Measurements from ENCODE around the gene PDCL3.

The PDCL3 gene

DNA sequence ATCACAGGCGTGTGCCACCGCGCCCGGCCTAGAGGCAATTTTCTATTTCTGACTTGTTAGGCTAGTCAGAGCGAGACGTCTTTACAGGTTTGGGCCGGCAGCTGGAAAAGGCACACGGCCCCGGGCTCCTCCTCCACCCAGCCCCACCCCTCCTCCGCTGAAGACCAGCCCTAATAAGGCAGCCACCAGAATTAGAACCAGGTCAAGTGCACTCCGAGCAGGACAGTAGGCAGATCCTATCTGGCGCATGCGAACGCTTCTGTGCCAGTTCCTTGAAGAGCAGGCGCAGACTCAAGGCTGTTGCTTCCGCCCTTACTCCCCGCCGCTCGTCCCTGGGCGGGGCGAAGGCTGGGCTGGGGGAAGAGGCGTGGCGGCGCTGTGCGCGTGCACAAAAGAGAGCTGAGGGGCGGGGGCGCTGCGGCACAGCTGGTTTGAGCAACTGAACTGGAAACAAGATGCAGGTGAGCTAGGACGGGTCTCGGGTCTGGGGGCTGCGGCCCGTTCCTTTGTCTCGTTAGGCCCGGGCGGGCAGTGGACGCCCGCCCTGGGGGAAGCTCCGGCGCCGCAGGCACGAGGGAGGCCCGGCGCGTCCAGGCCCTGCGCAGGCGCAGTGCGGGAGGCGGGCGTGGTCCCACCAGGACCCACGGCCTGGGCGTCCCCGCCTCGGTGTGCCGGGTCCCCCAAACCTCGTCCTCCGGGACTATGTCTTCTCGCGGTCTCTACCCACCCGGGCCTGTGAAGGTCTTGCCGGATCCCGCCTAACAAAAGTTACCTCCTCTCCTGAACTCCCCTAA is at the start of gene PDCL3:
TSS of gene PDCL3 (plus strand) at position 381 of the 794 bp plus-strand sequence. CDS start at position 456, 75 bp downstream.
- TF ChIP-seq, protein P1, sequence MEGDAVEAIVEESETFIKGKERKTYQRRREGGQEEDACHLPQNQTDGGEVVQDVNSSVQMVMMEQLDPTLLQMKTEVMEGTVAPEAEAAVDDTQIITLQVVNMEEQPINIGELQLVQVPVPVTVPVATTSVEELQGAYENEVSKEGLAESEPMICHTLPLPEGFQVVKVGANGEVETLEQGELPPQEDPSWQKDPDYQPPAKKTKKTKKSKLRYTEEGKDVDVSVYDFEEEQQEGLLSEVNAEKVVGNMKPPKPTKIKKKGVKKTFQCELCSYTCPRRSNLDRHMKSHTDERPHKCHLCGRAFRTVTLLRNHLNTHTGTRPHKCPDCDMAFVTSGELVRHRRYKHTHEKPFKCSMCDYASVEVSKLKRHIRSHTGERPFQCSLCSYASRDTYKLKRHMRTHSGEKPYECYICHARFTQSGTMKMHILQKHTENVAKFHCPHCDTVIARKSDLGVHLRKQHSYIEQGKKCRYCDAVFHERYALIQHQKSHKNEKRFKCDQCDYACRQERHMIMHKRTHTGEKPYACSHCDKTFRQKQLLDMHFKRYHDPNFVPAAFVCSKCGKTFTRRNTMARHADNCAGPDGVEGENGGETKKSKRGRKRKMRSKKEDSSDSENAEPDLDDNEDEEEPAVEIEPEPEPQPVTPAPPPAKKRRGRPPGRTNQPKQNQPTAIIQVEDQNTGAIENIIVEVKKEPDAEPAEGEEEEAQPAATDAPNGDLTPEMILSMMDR (IDR thresholded peaks at IDR 0.05; ENCODE audit: low read depth, low read length, missing control alignments): no peak
- peak within 1 kb of the TSS; percentile 99 for H3K4me3 ChIP-seq (ENCODE audit: low read depth, low read length)

DNA sequence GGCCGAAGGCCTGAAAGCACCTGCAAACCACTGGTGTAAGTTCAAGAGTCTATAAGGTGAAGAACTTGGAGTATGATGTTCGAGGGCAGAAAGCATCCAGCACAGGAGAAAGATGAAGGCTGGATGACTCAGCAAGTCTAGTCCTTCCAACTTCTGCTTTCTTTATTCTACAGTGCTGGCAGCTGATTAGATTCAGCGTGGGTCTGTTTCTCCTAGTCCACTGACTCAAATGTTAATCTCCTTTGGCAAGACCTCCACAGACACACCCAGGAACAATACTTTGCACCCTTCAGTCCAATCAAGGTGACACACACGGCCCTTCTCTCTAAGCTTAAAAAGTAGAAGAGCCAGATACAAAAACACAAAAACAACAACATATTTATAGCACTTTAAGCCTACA is 49.1 kb upstream of the PDCL3 start:
- H3K4me3 ChIP-seq (ENCODE audit: low read depth, low read length): no peak overlapping the region
- TF ChIP-seq, protein P1 (IDR thresholded peaks at IDR 0.05; ENCODE audit: low read depth, low read length, missing control alignments): no peak
- DNase-seq (ENCODE audit: low read depth): no peak

More for the DNA sequence above, at the start of gene PDCL3:
- peak; percentile 99 for DNase-seq (ENCODE audit: low read depth)

DNA sequence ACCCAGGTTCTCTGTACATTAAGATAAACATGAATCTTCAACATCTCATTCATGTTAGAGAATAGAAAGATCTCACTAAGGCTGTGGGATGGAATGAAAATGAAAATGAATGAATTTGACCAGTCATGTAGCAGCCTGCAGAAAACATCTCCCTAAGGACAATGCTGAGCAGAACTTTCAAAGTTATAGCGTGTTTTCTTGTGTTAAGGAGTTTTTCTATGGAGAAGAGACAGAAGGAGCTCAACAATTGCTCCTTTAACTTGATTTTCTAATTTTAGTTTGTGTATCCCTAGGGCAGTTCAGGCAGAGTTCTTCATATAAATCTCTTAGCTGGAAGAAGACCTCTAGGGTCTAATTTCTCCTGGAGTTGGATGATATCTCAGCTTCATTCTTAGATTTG is 45.2 kb upstream of the PDCL3 start:
- DNase-seq (ENCODE audit: low read depth): no peak
- TF ChIP-seq, protein P1 (IDR thresholded peaks at IDR 0.05; ENCODE audit: low read depth, low read length, missing control alignments): no peak
- no peak overlapping the region for H3K4me3 ChIP-seq (ENCODE audit: low read depth, low read length)

DNA sequence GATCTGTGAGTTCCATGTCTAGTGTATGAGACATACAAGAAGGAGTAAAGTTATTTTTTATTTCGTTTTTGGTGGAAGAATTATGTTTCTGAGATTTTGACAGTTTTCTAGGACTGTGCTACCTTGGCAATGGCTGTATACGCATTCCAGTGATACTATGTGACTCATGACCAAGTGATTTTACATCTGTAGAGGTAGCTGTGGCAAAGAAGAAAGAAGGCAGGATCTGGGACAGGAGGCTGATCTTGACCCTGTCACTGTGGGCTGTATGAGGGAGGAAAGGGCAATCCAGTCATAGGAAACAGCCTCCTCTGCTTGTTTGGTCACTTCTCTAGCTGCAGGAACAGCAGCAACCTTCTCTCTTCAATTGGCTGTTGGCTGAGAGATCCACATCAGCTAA is 44.0 kb upstream of the PDCL3 start:
- H3K4me3 ChIP-seq (ENCODE audit: low read depth, low read length): no peak overlapping the region
- DNase-seq (ENCODE audit: low read depth): no peak
- TF ChIP-seq, protein P1 (IDR thresholded peaks at IDR 0.05; ENCODE audit: low read depth, low read length, missing control alignments): no peak

DNA sequence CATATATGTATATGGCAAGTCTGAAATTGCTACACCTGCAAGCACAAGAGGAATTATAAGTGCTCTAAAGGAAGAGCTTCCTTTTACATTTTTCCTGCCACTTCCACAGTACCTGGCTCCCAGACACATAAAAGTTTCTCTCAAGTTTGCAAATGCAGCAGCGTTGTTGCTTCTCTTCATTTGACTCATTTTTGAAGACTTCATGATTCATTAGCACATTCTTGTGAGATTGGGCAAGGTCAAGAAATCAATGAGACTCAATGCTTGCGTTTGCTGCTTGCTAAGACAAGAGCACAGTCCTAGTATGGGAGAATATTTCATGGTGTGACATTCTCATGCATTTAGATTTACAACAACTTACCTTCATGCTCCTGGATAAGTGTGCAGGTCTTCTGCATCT is 42.6 kb upstream of the PDCL3 start:
- H3K4me3 ChIP-seq (ENCODE audit: low read depth, low read length): no peak overlapping the region
- TF ChIP-seq, protein P1 (IDR thresholded peaks at IDR 0.05; ENCODE audit: low read depth, low read length, missing control alignments): no peak
- no peak for DNase-seq (ENCODE audit: low read depth)

DNA sequence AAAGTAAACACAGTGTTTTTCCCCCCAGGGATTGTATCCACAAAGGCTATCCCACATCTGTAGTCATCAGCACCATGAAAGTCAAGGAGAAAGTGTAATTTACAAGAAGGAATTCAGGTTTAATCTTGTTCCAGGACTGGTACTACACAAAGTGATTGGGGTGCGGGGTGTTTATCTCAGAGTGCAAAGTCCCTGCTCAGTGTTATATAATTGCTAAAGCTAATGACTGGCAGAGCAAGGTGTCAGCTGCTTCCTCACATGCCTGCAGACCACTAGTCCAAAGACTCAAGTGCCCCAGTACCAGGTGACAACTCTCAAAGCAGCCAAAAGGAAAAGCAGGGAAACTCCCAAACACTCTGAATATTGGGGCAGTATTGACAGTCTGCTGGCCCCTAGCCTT is 40.4 kb upstream of the PDCL3 start:
- no peak for DNase-seq (ENCODE audit: low read depth)
- TF ChIP-seq, protein P1 (IDR thresholded peaks at IDR 0.05; ENCODE audit: low read depth, low read length, missing control alignments): no peak
- H3K4me3 ChIP-seq (ENCODE audit: low read depth, low read length): no peak overlapping the region

DNA sequence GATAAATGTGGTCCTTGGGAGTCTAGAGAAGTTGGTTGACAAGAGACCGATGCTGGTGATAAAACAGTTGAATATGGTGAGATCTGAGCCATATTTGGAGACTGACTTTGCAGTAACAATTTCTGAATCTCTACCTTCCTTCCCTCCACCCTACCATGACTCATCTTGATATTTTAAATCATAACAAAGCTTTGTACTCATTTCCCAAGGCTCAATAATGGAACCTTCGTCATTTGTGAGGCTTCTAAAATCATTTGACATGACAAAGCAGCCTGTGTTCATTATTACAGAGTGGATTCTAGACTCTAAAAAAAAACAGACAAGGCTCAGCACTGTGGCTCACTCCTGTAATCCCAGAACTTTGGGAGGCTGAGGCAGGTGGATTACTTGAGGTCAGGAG is 38.5 kb upstream of the PDCL3 start:
- TF ChIP-seq, protein P1 (IDR thresholded peaks at IDR 0.05; ENCODE audit: low read depth, low read length, missing control alignments): no peak
- no peak for DNase-seq (ENCODE audit: low read depth)
- H3K4me3 ChIP-seq (ENCODE audit: low read depth, low read length): no peak overlapping the region
